T-cell (primary cell): ENCODE measurements around the gene CHI3L2. TPM values are rescaled to one million over a fixed set of nuclear protein-coding genes. Genes with fewer than 3 reads are reported as not detected.

Experiments used
- ATAC-seq, 4 experiments: fragments of 200-7000 bp in 3 of 4; fragments of 150-1000 bp in 1 of 4; cut with Tn5 transposase; replicated peaks in 1 of 4; 1 replicate in 3 of 4; 2 replicates in 1 of 4; pipeline ENCODE4 v1.10.0; 2021; ENCODE audit warnings: moderate library complexity in 3 of 4, mild to moderate bottlenecking in 2 of 4, moderate number of reproducible peaks in 1 of 4
- CTCF ChIA-PET, 2 donors: fragments of 300-600 bp; sonication (Branson Sonifier 250); formaldehyde crosslinking; loops; one replicate each; lab custom pipeline; 2022; ENCODE audit warnings: antibody characterized with exemption in 2 of 2; lab: Charles Lee
- POLR2A ChIA-PET, 2 donors: fragments of 300-600 bp; sonication (Branson Sonifier 250); formaldehyde crosslinking; loops; one replicate each; lab custom pipeline; 2022; ENCODE audit warnings: antibody characterized with exemption in 2 of 2; lab: Charles Lee
- DNase-seq, 35 experiments: peaks; one replicate each; pipeline versions ENCODE4 v3.0.0 to v3.0.0-alpha.2; 2013 to 2023
- H3K27ac ChIP-seq: one replicate; pipeline ENCODE4 v1.5.1; 2013; ENCODE audit warnings: low read length
- H3K27me3 ChIP-seq, 2 experiments: replicated peaks in 1 of 2; 1 replicate in 1 of 2; 2 replicates in 1 of 2; pipeline versions ENCODE4 v1.6.1 to v1.7.0; 2013; ENCODE audit warnings: low read length in 1 of 2, mixed read lengths in 1 of 2; ENCODE audit not compliant: control insufficient read depth in 2 of 2, insufficient read depth in 2 of 2; ENCODE audit errors: extremely low read depth in 1 of 2
- H3K36me3 ChIP-seq, 2 donors: 1 replicate in 1 of 2; 2 replicates in 1 of 2; pipeline versions ENCODE4 v1.6.1 to v1.7.0; 2013; ENCODE audit warnings: low read length in 1 of 2; ENCODE audit not compliant: control insufficient read depth in 2 of 2, insufficient read depth in 1 of 2; ENCODE audit errors: extremely low read depth in 1 of 2
- H3K4me1 ChIP-seq, 2 experiments: 1 replicate in 1 of 2; 2 replicates in 1 of 2; pipeline versions ENCODE4 v1.6.1 to v1.7.0; 2013; ENCODE audit warnings: low read length in 2 of 2, mixed read lengths in 1 of 2; ENCODE audit not compliant: insufficient read depth in 2 of 2, control insufficient read depth in 1 of 2; ENCODE audit errors: extremely low read depth in 1 of 2
- H3K4me3 ChIP-seq, 2 donors: 1 replicate in 1 of 2; 2 replicates in 1 of 2; pipeline versions ENCODE4 v1.5.1 to v1.7.0; 2013; ENCODE audit warnings: mild to moderate bottlenecking in 2 of 2, low read length in 1 of 2, moderate library complexity in 1 of 2; ENCODE audit not compliant: control insufficient read depth in 1 of 2; ENCODE audit errors: extremely low read depth in 1 of 2
- H3K9me3 ChIP-seq: 2 replicates; pipeline ENCODE4 v1.7.0; 2013
- H3K27ac Mint-ChIP-seq, 2 donors: one replicate each; pipeline ENCODE4 v1.8.0; 2020 to 2021; ENCODE audit warnings: mild to moderate bottlenecking in 2 of 2, mixed read lengths in 2 of 2
- H3K27me3 Mint-ChIP-seq, 2 donors: one replicate each; pipeline ENCODE4 v1.8.0; 2021 to 2022; ENCODE audit warnings: mixed read lengths in 2 of 2
- H3K36me3 Mint-ChIP-seq: one replicate; pipeline ENCODE4 v1.8.0; 2021; ENCODE audit warnings: mixed read lengths
- H3K4me1 Mint-ChIP-seq, 3 donors: one replicate each; pipeline ENCODE4 v1.8.0; 2020 to 2022; ENCODE audit warnings: mixed read lengths in 3 of 3, mild to moderate bottlenecking in 1 of 3
- H3K4me3 Mint-ChIP-seq, 3 donors: one replicate each; pipeline ENCODE4 v1.8.0; 2020 to 2022; ENCODE audit warnings: mild to moderate bottlenecking in 3 of 3, mixed read lengths in 3 of 3, moderate library complexity in 3 of 3
- H3K9me3 Mint-ChIP-seq, 3 donors: one replicate each; pipeline ENCODE4 v1.8.0; 2020 to 2022; ENCODE audit warnings: mixed read lengths in 3 of 3
- WGBS: methylation state at CpG from one replicate; pipeline ENCODE4 v1.1.5; 2013; ENCODE audit warnings: missing lambda C conversion rate; ENCODE audit not compliant: insufficient coverage; 5-methylcytosine and 5-hydroxymethylcytosine counted together
- total RNA-seq, 35 experiments: library from RNA in 6 of 35; stranded (reverse) in 6 of 35; fragments of 120-200 nt in 1 of 35; gene quantifications; one replicate each; pipeline versions ENCODE4 v1.2.1 to v1.2.4 and lab custom pipeline; 2013 to 2026

Gene CHI3L2
- total RNA-seq (10 to 100 TPM in 4 of 5 donors, 1 to 10 TPM in 1; 3.6 to 28.1 (median 10.9) TPM), total RNA-seq (lab: John Stamatoyannopoulos, UW) (1.4 to 29.9 (median 11.9) reads per million in 29 experiments)
- total RNA-seq (2013): 29.7 TPM

GRCh38 chr1:111227434-111227833 lies at the start of gene CHI3L2:
TSS of gene CHI3L2 (plus strand) at chr1:111227713. CDS start at chr1:111227730, 17 bp downstream.
- peak within 1 kb of the TSS; percentile 95 to 96 for H3K27ac Mint-ChIP-seq
- H3K4me3 Mint-ChIP-seq: peak within 1 kb of the TSS; percentile 3 to 75 (median 11)

GRCh38 chr1:111179968-111180533 lies 47.5 kb upstream of the CHI3L2 start:
- ChIA-PET CTCF (interaction anchor here in 1 of 2 donors (0.5 kb wide), 1 partner anchor 221 kb away, joined by 4 read pairs; no protein-coding TSS in a partner anchor), POLR2A (no interaction called here)
- Histone ChIP-seq H3K36me3 (peaks cover 0 to 35% of the 10 kb centered on the region in 2 donors), H3K27ac (peak overlapping the region; percentile 48), H3K27me3 (no peaks in the 10 kb centered on the region), H3K4me1 (peaks cover 0 to 2% of the 10 kb centered on the region in 2 experiments), H3K9me3 (no peaks in the 10 kb centered on the region), H3K4me3 (no peak overlapping the region)
- ATAC-seq: no peak
- Mint-ChIP-seq H3K4me3 (no peak overlapping the region), H3K4me1 (peaks cover 56 to 67% (median 66%) of the 10 kb centered on the region in 3 donors), H3K27ac (peak overlapping the region; percentile 62 to 79), H3K9me3 (no peaks in the 10 kb centered on the region), H3K27me3 (no peaks in the 10 kb centered on the region), H3K36me3 (peaks cover 52% of the 10 kb centered on the region)
- DNase-seq: no peak

More at GRCh38 chr1:111227434-111227833, at the start of gene CHI3L2:
- ChIA-PET CTCF (interaction anchor here (0.5 to 0.7 kb wide), 3 partner anchors 57 to 313 kb away, joined by 3 to 5 read pairs (median 3); no protein-coding TSS in a partner anchor), POLR2A (interaction anchor here in 1 of 2 donors (0.5 kb wide), 1 partner anchor 400 kb away, joined by 3 read pairs; no protein-coding TSS in a partner anchor)
- no peaks in the 10 kb centered on the region for H3K27me3 ChIP-seq
- Mint-ChIP-seq H3K4me1 (peaks cover 87 to 91% (median 89%) of the 10 kb centered on the region in 3 donors), H3K9me3 (no peaks in the 10 kb centered on the region), H3K27me3 (no peaks in the 10 kb centered on the region), H3K36me3 (peaks cover 2% of the 10 kb centered on the region)
- H3K9me3 ChIP-seq: no peaks in the 10 kb centered on the region
- peaks cover 71 to 77% of the 10 kb centered on the region in 2 experiments for H3K4me1 ChIP-seq
- WGBS: 59% methylated on average over 2 of the region's 3 CpGs
- H3K27ac ChIP-seq: peak within 1 kb of the TSS; percentile 79
- ATAC-seq (no peak), DNase-seq (peak in 1 of 35 experiments; percentile 20)
- no peak within 1 kb of the TSS for H3K4me3 ChIP-seq
- no peaks in the 10 kb centered on the region for H3K36me3 ChIP-seq

GRCh38 chr1:111182052-111182451 lies 45.5 kb upstream of the CHI3L2 start:
- no peaks in the 10 kb centered on the region for H3K27me3 Mint-ChIP-seq
- ChIA-PET POLR2A (interaction anchor here in 1 of 2 donors (0.6 kb wide), 1 partner anchor 47 kb away, joined by 3 read pairs; no protein-coding TSS in a partner anchor), CTCF (interaction anchor here in 1 of 2 donors (1.5 kb wide), 1 partner anchor 152 kb away, joined by 4 read pairs; no protein-coding TSS in a partner anchor)
- H3K9me3 ChIP-seq: no peaks in the 10 kb centered on the region
- H3K4me3 ChIP-seq: no peak overlapping the region
- H3K27ac Mint-ChIP-seq: peak overlapping the region; percentile 86 to 87
- no peaks in the 10 kb centered on the region for H3K9me3 Mint-ChIP-seq
- WGBS: no CpG with 5 or more reads among the region's 2 CpGs
- DNase-seq: no peak
- H3K4me1 Mint-ChIP-seq: peaks cover 70 to 81% (median 77%) of the 10 kb centered on the region in 3 donors
- ATAC-seq: no peak
- peaks cover 3 to 42% of the 10 kb centered on the region in 2 donors for H3K36me3 ChIP-seq
- H3K27ac ChIP-seq: peak overlapping the region; percentile 12
- H3K36me3 Mint-ChIP-seq: peaks cover 56% of the 10 kb centered on the region
- H3K4me1 ChIP-seq: peaks cover 0 to 2% of the 10 kb centered on the region in 2 experiments
- no peak overlapping the region for H3K4me3 Mint-ChIP-seq
- no peaks in the 10 kb centered on the region for H3K27me3 ChIP-seq

- CTCF ChIA-PET: interaction anchor here (0.5 to 1.5 kb wide), 8 partner anchors 15 to 1624 kb away, joined by 3 to 4 read pairs (median 3); no protein-coding TSS in a partner anchor
- 89% methylated on average over 4 of the region's 6 CpGs for WGBS
- POLR2A ChIA-PET: interaction anchor here in 1 of 2 donors (0.5 to 1.0 kb wide), 2 partner anchors 29 to 36 kb away, joined by 3 to 7 read pairs; no protein-coding TSS in a partner anchor
- Histone ChIP-seq H3K4me1 (peaks cover 4 to 12% of the 10 kb centered on the region in 2 experiments), H3K27ac (no peak overlapping the region), H3K9me3 (no peaks in the 10 kb centered on the region), H3K27me3 (no peaks in the 10 kb centered on the region), H3K4me3 (no peak overlapping the region), H3K36me3 (peaks cover 3 to 49% of the 10 kb centered on the region in 2 donors)
- H3K27ac Mint-ChIP-seq: peak overlapping the region; percentile 78 to 81
- H3K36me3 Mint-ChIP-seq: peaks cover 63% of the 10 kb centered on the region
- H3K4me3 Mint-ChIP-seq: no peak overlapping the region
- H3K4me1 Mint-ChIP-seq: peaks cover 81 to 90% (median 86%) of the 10 kb centered on the region in 3 donors
- H3K27me3 Mint-ChIP-seq: no peaks in the 10 kb centered on the region
- ATAC-seq: no peak
- H3K9me3 Mint-ChIP-seq: no peaks in the 10 kb centered on the region
- no peak for DNase-seq
These were observed 44.0 kb upstream of the CHI3L2 start for GRCh38 chr1:111183308-111184069.

GRCh38 chr1:111184663-111185062 lies 42.9 kb upstream of the CHI3L2 start:
- H3K27me3 Mint-ChIP-seq: no peaks in the 10 kb centered on the region
- peaks cover 3 to 55% of the 10 kb centered on the region in 2 donors for H3K36me3 ChIP-seq
- H3K4me3 Mint-ChIP-seq: no peak overlapping the region
- peaks cover 65% of the 10 kb centered on the region for H3K36me3 Mint-ChIP-seq
- no peak overlapping the region for H3K4me3 ChIP-seq
- H3K27ac Mint-ChIP-seq: peak overlapping the region; percentile 75 to 81
- H3K4me1 ChIP-seq: peaks cover 13 to 22% of the 10 kb centered on the region in 2 experiments
- no peaks in the 10 kb centered on the region for H3K9me3 ChIP-seq
- H3K27ac ChIP-seq: no peak overlapping the region
- ATAC-seq: no peak
- CTCF ChIA-PET: interaction anchor here in 1 of 2 donors (1.0 kb wide), 1 partner anchor 31 kb away, joined by 8 read pairs; no protein-coding TSS in a partner anchor
- H3K4me1 Mint-ChIP-seq: peaks cover 84 to 92% (median 91%) of the 10 kb centered on the region in 3 donors
- H3K27me3 ChIP-seq: no peaks in the 10 kb centered on the region
- H3K9me3 Mint-ChIP-seq: no peaks in the 10 kb centered on the region
- no peak for DNase-seq
- POLR2A ChIA-PET: interaction anchor here (0.7 kb wide), 3 partner anchors 9 to 143 kb away, joined by 11 to 15 read pairs (median 11); no protein-coding TSS in a partner anchor
